Measurements from ENCODE around the gene GNAI3. TPM values are rescaled to one million over a fixed set of nuclear protein-coding genes. Genes with fewer than 3 reads are reported as not detected.

The GNAI3 gene
- polyA plus RNA-seq, 1 donor (not counting 4 experiments of a cell fraction or from before 2014, with no cell fraction given): 14.1 TPM

GRCh38 chr1:109503935-109504334 is 44.5 kb upstream of the GNAI3 start:
- H3K27me3 ChIP-seq (ENCODE audit: control insufficient read depth, extremely low read depth, insufficient read depth, low read length): peaks cover 8% of the 10 kb centered on the region
- H3K4me2 ChIP-seq (ENCODE audit: control insufficient read depth, extremely low read depth, insufficient read depth, low read depth, low read length): no peak overlapping the region
- TF ChIP-seq CTCF (optimal IDR thresholded peaks at IDR 0.05 in 1 of 3, IDR thresholded peaks at IDR 0.05 in 1 of 3, conservative IDR thresholded peaks at IDR 0.05 in 1 of 3; ENCODE audit: extremely low read depth in 1 of 3, insufficient read depth in 2 of 3, low read length in 3 of 3) (no peak), EZH2 (IDR thresholded peaks at IDR 0.05; ENCODE audit: low read length) (no peak)
- no peaks in the 10 kb centered on the region for H4K20me1 ChIP-seq (ENCODE audit: control insufficient read depth, extremely low read depth, insufficient read depth, low read length)
- no peak overlapping the region for H3K4me3 ChIP-seq (ENCODE audit: control insufficient read depth in 2 of 3, extremely low read depth in 1 of 3, insufficient read depth in 2 of 3, low read depth in 1 of 3, low read length in 3 of 3)
- no peak overlapping the region for H3K9ac ChIP-seq (ENCODE audit: control insufficient read depth, extremely low read depth, insufficient read depth, low read length)
- H3K9me1 ChIP-seq (ENCODE audit: control insufficient read depth, extremely low read depth, insufficient read depth, low read length): no peaks in the 10 kb centered on the region
- H3K79me2 ChIP-seq (ENCODE audit: control insufficient read depth, insufficient read depth, low read length): no peaks in the 10 kb centered on the region
- no peaks in the 10 kb centered on the region for H3K9me3 ChIP-seq (ENCODE audit: control insufficient read depth, low read depth, low read length)
- FAIRE-seq: no peak
- H2AFZ ChIP-seq (ENCODE audit: control insufficient read depth, low read length): no peak overlapping the region
- dilution Hi-C loops (cut with MboI; ENCODE audit: extremely low pct_ligation_motif_present, low sequenced_read_pairs): no loop called here
- peaks cover 12% of the 10 kb centered on the region for H3K4me1 ChIP-seq (ENCODE audit: control insufficient read depth, extremely low read depth, insufficient read depth, low read length)
- no peak overlapping the region for H3K27ac ChIP-seq (ENCODE audit: control insufficient read depth, insufficient read depth, low read length)
- H3K36me3 ChIP-seq (ENCODE audit: control insufficient read depth in 2 of 2, extremely low read depth in 1 of 2, insufficient read depth in 2 of 2, low read length in 2 of 2): peaks cover 0 to 1% of the 10 kb centered on the region in 2 experiments
- no peak for DNase-seq (ENCODE audit: low read depth, low spot score)

GRCh38 chr1:109504974-109505373 is 43.4 kb upstream of the GNAI3 start:
- no peak for DNase-seq (ENCODE audit: low read depth, low spot score)
- Histone ChIP-seq H3K36me3 (ENCODE audit: control insufficient read depth in 2 of 2, extremely low read depth in 1 of 2, insufficient read depth in 2 of 2, low read length in 2 of 2) (peaks cover 0 to 1% of the 10 kb centered on the region in 2 experiments), H3K9ac (ENCODE audit: control insufficient read depth, extremely low read depth, insufficient read depth, low read length) (no peak overlapping the region), H3K4me1 (ENCODE audit: control insufficient read depth, extremely low read depth, insufficient read depth, low read length) (peaks cover 3% of the 10 kb centered on the region), H3K27ac (ENCODE audit: control insufficient read depth, insufficient read depth, low read length) (no peak overlapping the region), H3K9me3 (ENCODE audit: control insufficient read depth, low read depth, low read length) (no peaks in the 10 kb centered on the region), H4K20me1 (ENCODE audit: control insufficient read depth, extremely low read depth, insufficient read depth, low read length) (no peaks in the 10 kb centered on the region), H2AFZ (ENCODE audit: control insufficient read depth, low read length) (no peak overlapping the region), H3K27me3 (ENCODE audit: control insufficient read depth, extremely low read depth, insufficient read depth, low read length) (peaks cover 12% of the 10 kb centered on the region), H3K9me1 (ENCODE audit: control insufficient read depth, extremely low read depth, insufficient read depth, low read length) (no peaks in the 10 kb centered on the region), H3K4me2 (ENCODE audit: control insufficient read depth, extremely low read depth, insufficient read depth, low read depth, low read length) (no peak overlapping the region), H3K4me3 (ENCODE audit: control insufficient read depth in 2 of 3, extremely low read depth in 1 of 3, insufficient read depth in 2 of 3, low read depth in 1 of 3, low read length in 3 of 3) (no peak overlapping the region), H3K79me2 (ENCODE audit: control insufficient read depth, insufficient read depth, low read length) (no peaks in the 10 kb centered on the region)
- dilution Hi-C loops (cut with MboI; ENCODE audit: extremely low pct_ligation_motif_present, low sequenced_read_pairs): no loop called here
- FAIRE-seq: no peak
- no peak for TF ChIP-seq CTCF (optimal IDR thresholded peaks at IDR 0.05 in 1 of 3, IDR thresholded peaks at IDR 0.05 in 1 of 3, conservative IDR thresholded peaks at IDR 0.05 in 1 of 3; ENCODE audit: extremely low read depth in 1 of 3, insufficient read depth in 2 of 3, low read length in 3 of 3)
- TF ChIP-seq EZH2 (IDR thresholded peaks at IDR 0.05; ENCODE audit: low read length): no peak
